Stomach (tissue), 4 donors: ENCODE results near the gene ALDH1A1.

Source experiments
- POLR2AphosphoS5 ChIP-seq, 3 donors: sonication (generic); formaldehyde crosslinking; IDR thresholded peaks; one replicate each; pipeline ENCODE4 v1.6.1; 2016; ENCODE audit warnings: antibody characterized with exemption in 3 of 3
- TF ChIP-seq, protein P1 (sequence below), 7 experiments: fragments of 450-650 bp in 4 of 7; fragments of 200-600 bp in 3 of 7; sonication (generic) in 3 of 7; IDR thresholded peaks; one replicate each; pipeline ENCODE4 v1.5.1; 2016 to 2019; ENCODE audit warnings: antibody characterized with exemption in 7 of 7, control low read depth in 2 of 7, mild to moderate bottlenecking in 1 of 7

DNA sequence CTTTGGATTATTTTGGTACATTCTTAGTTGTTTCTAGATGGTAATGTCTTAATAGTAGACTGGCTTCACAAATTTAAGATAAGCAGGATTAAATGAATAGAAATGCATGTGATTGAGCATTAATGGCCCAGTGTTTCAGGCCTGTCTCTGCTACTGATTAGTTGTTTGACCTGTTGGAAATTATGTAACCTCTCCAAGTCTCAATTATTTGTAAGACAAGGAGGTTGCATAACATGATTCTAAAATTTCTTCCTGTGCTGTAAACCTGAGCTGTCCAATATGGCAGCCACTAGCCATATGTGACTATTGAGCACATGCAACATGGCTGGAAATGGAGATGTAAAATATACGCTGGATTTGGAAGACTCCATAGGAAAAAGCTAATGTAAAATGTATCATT, 97.5 kb downstream of the ALDH1A1 start:
- no peak for TF ChIP-seq POLR2AphosphoS5 (IDR thresholded peaks at IDR 0.05)
- TF ChIP-seq, protein P1, sequence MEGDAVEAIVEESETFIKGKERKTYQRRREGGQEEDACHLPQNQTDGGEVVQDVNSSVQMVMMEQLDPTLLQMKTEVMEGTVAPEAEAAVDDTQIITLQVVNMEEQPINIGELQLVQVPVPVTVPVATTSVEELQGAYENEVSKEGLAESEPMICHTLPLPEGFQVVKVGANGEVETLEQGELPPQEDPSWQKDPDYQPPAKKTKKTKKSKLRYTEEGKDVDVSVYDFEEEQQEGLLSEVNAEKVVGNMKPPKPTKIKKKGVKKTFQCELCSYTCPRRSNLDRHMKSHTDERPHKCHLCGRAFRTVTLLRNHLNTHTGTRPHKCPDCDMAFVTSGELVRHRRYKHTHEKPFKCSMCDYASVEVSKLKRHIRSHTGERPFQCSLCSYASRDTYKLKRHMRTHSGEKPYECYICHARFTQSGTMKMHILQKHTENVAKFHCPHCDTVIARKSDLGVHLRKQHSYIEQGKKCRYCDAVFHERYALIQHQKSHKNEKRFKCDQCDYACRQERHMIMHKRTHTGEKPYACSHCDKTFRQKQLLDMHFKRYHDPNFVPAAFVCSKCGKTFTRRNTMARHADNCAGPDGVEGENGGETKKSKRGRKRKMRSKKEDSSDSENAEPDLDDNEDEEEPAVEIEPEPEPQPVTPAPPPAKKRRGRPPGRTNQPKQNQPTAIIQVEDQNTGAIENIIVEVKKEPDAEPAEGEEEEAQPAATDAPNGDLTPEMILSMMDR (IDR thresholded peaks at IDR 0.05): no peak
